HG03280 (cell line): ENCODE data around the gene ACTR3.

Experiments used
- ATAC-seq: cut with Tn5 transposase; IDR thresholded peaks from one replicate; pipeline ENCODE4 v1.9.1; 2021; ENCODE audit warnings: mild to moderate bottlenecking, moderate library complexity; ENCODE audit not compliant: unreplicated experiment

ACTR3 gene

DNA sequence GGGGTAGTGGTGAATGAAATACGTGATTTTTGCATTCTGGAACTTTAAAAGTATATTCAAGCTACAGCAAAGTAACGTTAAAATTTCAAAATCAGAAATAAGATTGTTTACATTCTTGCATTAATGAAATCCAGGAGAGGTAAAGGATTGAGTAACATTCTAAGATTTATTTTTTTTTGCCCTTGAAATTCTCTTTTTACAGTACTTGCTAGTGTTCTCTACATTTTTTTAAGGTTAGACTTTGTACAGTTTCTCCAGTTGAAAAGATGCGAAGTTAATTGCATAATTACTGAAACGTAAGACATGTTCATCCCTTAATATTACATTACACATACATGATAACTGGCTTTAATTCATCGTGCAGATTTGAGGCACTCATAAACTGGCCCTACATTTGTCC lies 74.5 kb downstream of the ACTR3 start:
- no peak for ATAC-seq

- ATAC-seq = no peak
Measured at GRCh38 chr2:113965228-113965627, 75.3 kb downstream of the ACTR3 start.

GRCh38 chr2:113965644-113966043 lies 75.8 kb downstream of the ACTR3 start:
- peak; percentile 78 for ATAC-seq

GRCh38 chr2:113966171-113966570 lies 76.3 kb downstream of the ACTR3 start:
- ATAC-seq = no peak

DNA sequence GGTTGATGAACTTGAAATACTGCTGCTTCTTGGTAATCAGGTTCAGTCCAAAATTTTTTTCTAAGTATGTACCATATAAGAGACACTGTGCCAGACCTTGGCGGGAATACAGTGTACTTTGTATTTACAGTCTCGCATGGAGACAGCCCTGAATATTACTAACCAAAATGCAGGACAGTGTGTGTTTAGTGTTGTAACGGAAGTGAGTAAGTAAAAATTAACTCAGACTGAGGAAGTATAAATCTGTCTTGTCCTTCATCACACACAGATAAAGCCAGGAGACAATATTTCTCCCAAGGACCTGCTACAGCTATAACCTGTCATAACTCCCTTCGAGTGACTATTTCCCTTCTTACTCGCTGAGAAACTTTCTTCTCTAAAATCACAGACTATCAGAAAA lies 76.9 kb downstream of the ACTR3 start:
- ATAC-seq = no peak

GRCh38 chr2:113967272-113967671 lies 77.4 kb downstream of the ACTR3 start:
- no peak for ATAC-seq

DNA sequence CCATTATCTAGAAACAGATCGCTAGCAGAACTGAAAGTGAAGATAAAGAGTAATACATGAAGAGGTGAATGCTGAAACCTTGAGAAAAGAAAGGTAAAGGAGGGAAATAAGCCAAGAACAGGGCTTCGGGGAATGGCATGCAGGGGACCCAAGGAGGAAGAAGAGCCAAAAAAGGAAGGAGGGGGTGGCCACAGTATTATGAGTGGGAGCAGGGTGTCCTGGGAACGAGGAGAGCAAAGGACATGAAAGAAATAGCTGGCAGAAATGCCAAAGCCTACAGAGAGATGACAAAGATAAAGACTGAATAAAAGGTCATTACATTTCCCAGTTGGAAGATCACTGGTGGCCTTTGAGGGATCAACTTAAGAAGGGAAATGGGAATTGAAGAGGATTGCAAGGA lies 82.9 kb downstream of the ACTR3 start:
- no peak for ATAC-seq

DNA sequence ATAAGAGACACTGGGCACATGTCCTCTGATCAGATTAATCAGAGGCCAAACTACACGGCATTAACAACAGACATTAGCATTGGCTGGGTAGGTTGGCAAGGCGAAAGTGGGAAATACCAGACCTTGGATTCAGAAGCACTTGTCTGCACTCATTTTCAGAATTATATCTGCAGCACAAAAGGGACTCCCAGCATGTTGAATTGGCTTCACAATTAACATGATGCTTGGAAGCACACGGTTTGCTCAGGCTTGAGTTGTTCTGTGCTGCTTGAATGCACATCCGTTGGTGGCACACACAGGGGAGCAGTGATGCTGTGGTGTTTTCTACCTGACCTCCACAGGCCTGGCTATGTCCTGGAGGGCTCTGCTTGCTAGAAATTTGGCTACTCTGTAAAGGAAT lies 83.9 kb downstream of the ACTR3 start:
- ATAC-seq = no peak

DNA sequence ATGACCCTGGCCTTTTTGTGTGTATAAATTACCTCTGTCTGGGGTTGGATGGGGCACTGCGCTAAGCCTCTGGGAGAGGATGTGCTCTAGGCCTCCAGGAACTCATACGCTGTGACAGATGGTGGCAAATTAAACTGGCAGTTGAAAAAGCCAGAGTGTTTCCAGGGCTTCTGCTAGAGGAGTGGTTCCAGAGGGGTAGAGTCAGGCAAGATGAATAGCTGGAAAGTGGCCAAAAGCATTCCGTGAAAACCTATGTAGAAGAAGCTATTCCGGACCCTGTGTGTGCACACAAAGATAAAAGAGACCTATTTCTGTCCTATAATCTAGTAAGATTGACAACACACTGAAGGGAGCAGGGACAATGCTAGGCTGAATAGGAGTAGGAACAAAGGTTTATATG lies 84.8 kb downstream of the ACTR3 start:
- no peak for ATAC-seq

- no peak for ATAC-seq
Measured at GRCh38 chr2:113976277-113976928, 86.5 kb downstream of the ACTR3 start.

DNA sequence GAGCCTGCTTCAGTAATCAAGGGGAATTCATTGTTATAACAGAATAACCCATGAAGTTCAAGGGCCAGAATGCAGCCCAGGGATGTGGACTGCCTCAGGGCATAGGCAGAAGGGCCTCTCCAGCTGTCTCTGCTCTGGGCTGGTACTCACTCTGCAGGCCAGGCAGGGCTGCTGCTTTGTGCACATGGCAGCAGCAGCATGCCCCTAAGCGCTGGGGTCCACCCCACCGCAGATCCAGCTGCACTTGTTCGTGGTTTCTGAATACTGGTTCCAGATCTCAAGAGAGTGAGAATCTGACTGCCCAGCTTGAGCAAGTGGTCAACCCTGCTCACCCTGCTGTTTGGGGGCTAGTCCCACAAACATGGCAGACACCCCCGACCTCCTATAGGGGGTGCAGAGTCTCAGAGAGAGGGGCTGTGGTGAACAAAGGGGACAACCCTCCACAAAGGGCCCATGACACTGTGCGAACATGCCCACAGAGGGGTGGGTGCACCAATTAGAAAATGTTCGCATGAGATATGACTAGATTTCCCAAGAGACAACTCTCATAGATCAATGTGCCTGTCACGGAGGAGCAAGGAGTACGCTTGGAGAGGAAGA lies 87.3 kb downstream of the ACTR3 start:
- no peak for ATAC-seq

DNA sequence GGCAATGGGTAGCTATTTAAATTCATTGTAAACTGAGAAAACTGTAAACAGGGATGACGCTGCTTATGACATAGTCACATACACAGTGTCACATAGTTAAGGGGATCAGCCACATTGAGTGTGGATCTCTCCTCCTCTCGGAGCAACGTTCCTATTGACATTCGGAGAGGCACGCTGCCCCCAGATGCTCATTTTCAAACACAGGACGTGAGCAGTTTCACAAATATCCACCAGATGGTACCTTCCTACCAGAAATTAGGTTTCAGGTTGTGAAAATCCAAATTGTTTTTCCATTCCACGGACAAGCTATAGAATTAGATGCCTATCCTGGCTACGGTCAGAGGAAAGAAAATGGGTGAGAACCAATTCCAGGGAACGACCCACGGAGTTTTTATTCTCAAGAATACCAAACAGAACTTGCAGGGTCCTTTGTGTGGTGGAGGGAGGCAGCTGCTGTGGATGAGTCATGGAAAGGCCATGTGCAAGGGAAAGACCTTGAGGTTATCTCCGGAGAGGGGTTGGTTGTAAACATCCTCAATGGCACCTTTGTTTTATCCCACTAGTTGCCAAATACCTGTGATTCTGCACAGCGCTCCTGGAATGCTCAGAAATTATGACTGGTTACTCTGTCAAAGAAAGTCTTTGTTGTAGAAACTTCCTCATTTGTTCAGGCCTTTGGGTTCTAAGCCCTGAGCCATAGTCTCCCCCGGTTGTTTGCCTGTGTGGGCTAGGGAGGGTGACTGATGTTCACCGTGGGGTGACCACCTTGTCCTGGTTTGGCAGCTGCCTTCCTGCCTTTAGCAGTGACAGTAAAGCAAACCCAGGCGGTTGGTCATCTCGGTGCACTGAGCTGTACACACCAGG lies 88.0 kb downstream of the ACTR3 start:
- ATAC-seq = no peak

DNA sequence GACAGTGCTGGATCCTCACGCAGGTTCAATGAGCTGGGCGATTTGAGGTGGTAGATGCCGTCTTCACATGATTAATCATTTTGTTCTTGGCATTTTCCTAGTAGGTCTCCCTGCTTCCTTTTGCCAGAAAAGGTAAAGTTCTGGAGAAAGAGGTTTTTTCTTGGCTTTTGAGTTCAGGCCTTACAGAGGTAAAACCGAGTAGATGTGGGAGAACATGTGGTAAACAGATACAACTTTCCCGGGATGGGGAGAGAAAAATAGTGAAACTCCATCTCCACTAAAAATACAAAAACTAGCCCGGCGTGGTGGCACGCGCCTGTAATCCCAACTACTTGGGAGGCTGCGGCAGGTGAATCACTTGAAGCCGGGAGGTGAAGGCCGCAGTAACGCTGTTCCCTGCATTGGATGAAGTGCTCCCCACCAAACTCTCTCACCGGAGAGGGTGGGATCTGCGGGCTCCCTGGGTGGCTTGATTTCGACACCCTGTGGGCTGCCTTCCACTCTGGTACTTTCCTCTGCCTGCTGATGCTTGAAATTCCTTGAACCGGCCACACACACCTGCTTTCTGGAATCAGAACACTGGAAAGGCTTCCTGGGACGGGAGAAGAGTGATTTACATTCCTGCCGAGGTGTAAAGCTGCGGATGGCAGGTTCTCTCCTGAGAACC lies 88.8 kb downstream of the ACTR3 start:
- ATAC-seq = no peak

GRCh38 chr2:113979191-113980128 lies 89.6 kb downstream of the ACTR3 start:
- ATAC-seq = no peak

- no peak for ATAC-seq
Measured at GRCh38 chr2:113980946-113981345, 91.1 kb downstream of the ACTR3 start.

DNA sequence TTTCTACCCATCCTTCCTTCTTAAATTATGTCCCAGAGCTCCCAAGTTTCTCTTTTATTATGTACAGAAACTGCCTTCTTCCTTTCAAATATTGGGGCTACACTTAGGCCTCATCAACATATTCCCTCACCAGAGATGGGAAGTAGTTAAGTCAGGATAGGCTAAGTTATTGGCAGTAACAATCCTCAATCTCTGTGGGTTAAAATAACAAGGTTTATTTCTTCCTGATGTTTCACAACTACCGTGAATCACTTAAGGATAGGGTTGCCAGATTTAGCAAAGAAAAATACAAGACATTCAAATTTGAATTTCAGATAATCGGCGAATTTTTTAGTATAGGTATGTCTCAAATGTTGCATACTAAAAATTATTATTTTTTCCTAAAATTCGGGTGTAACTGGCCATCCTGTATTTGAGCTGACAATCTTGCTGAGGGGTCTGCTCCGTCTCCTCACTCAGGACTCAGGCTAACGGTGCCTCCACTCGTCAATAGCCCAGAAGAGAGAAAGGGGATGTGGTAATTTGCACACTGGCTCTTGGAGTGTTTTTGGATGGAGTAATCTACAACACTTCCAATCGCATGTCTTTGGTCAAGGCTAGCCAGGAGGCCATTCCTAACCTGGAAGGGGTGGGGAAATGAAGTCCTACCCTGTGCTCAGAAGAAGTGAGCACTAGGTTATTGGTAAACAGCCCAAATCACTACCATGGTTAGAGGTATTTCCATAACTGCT lies 91.7 kb downstream of the ACTR3 start:
- no peak for ATAC-seq

GRCh38 chr2:113985554-113986397 lies 95.9 kb downstream of the ACTR3 start:
- ATAC-seq = no peak

DNA sequence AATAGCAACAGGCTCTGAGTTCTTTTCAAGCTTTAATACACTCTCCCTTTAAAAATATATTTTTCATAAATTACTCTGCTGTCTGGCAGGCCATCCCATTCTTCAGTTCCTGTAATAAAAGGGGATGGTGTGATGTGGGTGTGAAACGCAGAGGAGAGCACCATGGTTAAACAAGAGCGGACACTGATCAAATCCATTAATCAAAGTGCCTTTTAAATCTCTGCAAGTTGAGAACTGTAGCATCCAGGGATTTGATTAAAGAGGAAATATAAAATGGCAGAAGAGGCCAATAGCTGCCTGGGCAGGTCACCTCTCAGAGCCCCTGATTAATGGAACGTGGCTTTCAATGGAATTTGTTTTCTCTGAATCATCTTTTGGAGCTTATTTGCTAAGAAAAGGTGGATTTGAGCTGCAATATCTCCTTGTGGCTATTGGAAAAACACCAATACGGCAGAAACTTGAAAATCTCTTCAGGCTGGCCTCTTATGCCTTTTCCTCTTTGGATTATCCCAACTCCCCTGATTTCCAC lies 96.9 kb downstream of the ACTR3 start:
- no peak for ATAC-seq

DNA sequence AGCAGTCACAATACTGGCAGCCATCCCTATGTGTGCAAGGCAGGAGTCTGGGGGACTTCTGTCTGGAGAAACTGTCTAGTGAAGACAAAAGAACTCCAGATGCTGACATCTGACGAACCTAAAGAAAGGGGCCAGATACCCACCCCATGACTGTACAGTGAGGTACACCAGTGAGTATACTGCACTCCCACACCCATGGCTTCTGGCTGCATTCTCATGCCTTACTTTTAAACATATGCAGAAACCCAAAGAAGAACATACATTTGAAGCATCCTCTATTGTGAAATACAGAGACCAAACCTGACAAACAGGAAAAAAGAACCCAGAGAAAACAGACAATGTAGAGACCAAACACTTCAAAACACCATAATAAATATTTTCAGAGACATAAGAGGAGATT lies 102.2 kb downstream of the ACTR3 start:
- ATAC-seq = no peak
